Left cardiac atrium (tissue), 4 donors: ENCODE measurements around the gene CPE. TPM values are rescaled to one million over a fixed set of nuclear protein-coding genes. Genes with fewer than 3 reads are reported as not detected.
A peak's percentile ranks its signal among the peaks of the same experiment; 100 is the strongest.

ENCODE experiments used
- ATAC-seq, 2 donors: fragments of 200-7000 bp; cut with Tn5 transposase; one replicate each; pipeline ENCODE4 v1.9.1; 2020; ENCODE audit warnings: mild to moderate bottlenecking in 2 of 2, moderate library complexity in 2 of 2
- DNase-seq: peaks from one replicate; pipeline ENCODE4 v3.0.0-alpha.2; 2020
- intact Hi-C, 2 donors: fragments of 100-400 bp; cut with DNase I; formaldehyde crosslinking; loops; one replicate each; pipeline versions ENCODE4 v1.14.1 to v1.15.1; 2022 to 2023
- microRNA-seq, 2 donors: library from miRNA; unstranded; fragments of <30 nt; microRNA quantifications; one replicate each; pipeline ENCODE4 v1.2.0, GENCODE V29; 2020
- total RNA-seq, 2 donors: library from RNA; stranded (reverse); fragmentation: NEBNext Ultra II Directional; extraction: Animal tissue kit (Norgen Biotek cat#: 25700); gene quantifications; one replicate each; pipeline ENCODE4 v1.2.1, GENCODE V29; 2021
- donor health status: DM: no; HTN: yes; CAD: no.
- donor health status: DM: no; HTN: yes; CAD: no; lungs with severe emphysema.
- donor health status: DM: yes; HTN: yes; CAD: no.
- donor health status: Dilated cardiomyopathy.

The CPE gene
- total RNA-seq, 2 donors from 2014 or later: 84.8 to 92.5 TPM

DNA sequence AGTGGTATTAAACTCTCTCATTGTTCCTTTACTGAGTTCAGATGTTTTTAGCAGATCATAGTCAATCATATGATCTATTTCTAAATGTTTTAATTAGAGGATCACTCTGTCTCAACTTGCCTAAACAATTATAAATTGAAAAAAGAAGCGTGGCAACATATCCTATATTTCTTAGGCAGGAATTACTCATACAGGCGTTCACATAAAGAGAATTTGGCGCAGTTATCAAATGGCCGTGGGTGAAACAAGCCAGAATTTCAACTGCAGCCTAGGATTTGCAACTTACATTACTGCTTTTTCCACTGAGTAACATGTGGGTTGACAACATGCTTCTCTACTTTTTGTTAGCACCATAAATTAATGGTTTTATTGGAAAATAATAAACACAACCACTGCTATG, 141.3 kb downstream of the CPE start:
- intact Hi-C loops: no loop called here
- no peak for DNase-seq
- no peak for ATAC-seq

DNA sequence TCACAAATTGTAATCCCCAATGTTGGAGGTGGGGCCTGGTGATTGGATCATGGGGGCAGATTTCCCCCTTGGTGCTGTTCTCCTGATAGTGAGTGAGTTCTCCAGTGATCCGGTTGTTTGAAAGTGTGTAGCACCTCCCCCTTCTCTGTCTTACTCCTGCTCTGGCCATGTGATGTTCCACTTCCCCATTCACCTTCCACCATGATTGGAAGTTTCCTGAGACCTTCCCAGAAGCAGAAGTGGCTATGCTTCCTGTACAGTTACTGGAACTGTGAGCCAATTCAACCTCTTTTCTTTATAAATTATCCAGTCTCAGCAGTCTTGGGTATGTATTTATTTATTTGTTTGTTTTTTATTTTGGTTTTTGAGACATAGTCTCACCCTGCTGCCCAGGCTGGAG, 143.2 kb downstream of the CPE start:
- intact Hi-C loops: no loop called here
- ATAC-seq: no peak

DNA sequence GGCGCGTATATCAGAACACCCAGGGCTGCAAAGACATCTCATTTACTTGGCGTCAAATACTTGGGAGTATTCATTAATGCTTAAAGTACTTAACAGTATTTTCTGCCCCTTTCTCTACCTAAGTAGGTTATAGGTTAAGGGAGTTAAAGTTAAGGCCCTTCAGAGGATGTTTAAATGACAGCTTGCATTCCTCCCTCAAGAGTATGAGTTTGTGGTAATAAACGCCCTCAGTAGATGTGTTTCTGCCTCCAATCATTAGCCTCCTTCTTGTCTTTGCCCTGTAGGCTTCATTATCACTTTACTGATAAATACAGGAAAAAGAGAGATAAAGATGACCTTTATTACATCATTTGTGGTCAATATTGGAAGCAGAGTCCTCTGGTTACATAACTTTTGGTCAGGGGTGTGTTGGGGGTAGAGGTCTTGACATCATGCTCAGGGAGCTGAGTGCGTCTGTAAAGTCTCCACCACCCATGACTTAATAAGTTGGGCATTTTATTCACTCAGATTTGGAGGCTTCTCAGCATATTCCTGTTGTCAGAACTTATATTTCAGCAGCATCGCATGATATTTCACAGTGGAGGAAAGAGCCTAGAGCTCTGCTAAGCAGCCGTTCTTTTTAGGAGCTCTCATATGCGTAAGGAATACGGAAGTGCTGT, 145.9 kb downstream of the CPE start:
- ATAC-seq: peak; percentile 71 to 94

More for the DNA sequence above, 143.2 kb downstream of the CPE start:
- DNase-seq: no peak

DNA sequence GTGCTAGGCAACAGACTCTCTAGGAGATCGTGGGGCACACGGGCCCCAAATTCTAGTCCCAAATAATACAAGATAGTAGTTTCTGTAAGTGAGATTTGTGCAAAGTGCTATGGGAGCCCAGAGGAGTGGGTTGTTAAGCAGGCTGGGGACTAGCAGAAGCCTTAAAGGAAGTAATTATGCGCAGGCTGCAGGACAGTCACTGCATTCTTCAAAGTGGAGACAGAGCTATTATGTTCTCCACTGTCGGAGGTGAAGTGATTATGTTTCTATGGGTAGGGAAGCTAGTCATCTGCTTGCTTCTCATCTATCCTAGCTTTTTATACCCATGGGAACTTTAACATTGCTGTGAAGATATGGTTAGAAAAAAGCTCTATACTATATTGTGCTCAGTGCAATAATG, 154.2 kb downstream of the CPE start:
- DNase-seq (no peak), ATAC-seq (no peak)
- intact Hi-C loops: loop anchor here in 1 of 2 donors (10.0 kb wide), 2 partner anchors 172 to 332 kb away; no protein-coding TSS in a partner anchor

More for the DNA sequence above, 145.9 kb downstream of the CPE start:
- intact Hi-C loops: no loop called here
- no peak for DNase-seq

DNA sequence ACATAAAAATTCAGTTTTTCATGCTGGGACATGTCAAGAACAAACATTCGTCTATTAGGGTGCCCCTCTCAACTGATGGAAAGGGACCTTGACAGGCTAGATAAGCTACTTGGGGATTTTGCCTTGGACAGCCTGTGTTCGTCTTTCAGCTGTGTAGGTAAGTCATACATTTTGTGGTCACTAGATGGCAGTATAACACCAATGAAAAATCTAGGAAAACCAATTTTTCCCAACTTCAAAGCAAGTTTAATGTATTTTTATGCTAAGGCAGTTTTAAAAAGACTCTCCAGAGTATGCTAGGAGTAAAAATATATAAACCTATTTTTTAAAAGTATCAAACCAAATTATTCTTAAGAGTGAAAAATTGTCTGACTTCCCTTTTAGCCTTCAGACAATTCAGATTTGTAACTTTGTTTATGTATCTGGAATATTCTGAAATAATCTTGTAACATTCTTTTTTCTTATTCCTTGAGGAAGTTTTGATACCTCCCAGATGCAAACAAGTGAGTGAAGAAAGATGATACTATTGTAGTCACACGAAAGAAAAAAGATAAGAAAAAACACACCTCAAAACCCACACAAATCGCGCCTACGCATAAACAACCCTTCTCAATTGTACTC, 158.3 kb downstream of the CPE start:
- DNase-seq (no peak), ATAC-seq (peak; percentile 55 to 72)
- intact Hi-C loops: loop anchor here (1.0 to 10.0 kb wide), 4 partner anchors 168 to 555 kb away; no protein-coding TSS in a partner anchor

DNA sequence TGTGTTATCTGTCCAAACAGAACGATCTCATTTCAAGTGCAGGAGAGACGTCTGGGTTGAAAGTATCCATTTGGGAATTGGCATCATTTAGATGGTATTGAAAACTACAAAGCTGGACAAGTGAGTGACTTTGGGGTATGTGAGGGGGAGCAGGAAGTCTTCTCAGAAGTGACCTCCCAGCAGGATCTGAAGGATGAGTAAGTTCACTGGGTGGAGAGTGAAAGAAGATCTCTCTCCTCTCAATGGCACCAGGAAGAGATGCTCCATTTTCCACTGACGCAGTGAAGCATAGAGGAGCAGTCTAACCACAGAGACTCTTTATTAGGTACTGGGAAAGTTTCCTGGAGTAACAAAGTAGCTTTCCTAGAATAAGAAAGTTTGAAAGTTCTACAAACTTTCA, 161.0 kb downstream of the CPE start:
- intact Hi-C loops: loop anchor here (5.0 to 10.0 kb wide), 3 partner anchors 165 to 552 kb away; no protein-coding TSS in a partner anchor
- no peak for DNase-seq
- no peak for ATAC-seq

DNA sequence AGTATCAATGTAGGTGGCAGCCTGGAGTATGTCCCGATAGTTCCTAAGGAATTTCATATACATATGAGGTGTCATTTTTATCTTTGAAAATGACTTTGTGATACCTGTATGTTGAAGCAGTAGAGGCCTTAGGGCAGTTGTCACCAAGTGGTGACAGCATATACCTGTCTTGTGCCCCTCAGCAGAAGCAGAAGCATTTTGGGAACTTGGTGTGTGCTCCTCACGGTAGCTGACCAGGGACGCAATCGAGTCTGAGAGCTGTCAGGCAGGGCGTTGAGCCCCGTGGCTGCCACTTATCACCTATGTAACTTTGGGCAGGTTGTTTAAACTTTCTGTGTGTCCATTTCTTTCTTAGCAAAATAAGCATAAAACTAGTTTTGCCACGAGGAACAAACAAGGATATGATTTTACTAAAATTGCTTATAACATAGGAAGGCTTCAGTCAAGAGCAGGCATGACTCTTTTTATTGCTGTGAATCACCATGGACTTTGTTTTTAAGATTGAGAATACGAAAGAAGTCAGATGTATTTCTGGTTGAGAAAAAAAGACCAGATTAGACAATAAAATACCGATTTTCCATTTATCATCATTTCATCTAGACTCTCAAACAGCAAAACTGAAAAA, 161.5 kb downstream of the CPE start:
- intact Hi-C loops: no loop called here
- DNase-seq: no peak
- ATAC-seq: no peak

DNA sequence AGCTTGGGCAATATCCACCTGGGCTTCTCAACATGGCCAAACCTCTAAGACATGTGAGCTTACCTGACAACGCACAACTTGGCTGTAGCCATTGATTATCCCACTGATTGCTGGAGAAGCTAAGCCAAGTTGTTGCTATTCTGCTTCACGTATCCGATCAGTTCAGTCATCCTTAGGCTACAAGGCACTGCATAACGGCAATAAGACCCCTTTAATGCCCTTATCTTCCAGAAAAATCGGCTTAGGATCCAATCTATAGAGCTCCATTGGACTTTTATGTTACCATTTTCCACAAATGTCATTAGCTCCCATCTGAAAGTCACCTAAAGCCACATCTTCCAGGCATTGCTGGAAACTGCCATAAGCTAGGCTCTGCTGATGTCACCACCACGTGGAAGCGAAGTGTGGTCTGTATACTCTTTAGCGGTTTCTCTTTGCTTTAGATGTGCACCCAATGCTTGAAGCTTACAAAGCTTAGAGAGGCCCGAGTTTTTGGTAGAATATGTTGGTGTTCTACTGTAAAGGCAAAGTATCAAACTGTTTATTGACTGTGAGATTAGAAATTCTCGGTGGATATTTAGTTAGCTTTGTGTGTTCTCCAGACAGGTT, 163.1 kb downstream of the CPE start:
- no peak for DNase-seq
- intact Hi-C loops: no loop called here
- ATAC-seq: no peak

DNA sequence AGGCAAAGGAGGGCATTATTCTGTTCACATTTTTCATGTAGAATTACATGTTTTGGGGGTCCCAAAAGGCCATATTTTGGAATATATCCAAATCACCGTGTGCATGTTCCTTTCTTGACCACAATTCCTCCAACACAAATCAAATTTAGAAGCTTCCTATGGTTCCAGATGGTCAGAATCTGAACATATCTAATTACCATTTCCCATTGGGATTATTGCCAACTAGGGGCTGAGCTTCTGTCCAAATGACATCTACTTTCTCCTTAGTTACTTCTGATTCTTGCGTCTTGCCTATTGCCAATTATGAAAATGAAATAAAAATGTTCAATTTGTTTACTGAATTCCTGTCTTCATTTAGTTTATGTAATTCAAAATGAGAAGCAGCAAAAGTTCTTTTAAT, 163.7 kb downstream of the CPE start:
- DNase-seq (no peak), ATAC-seq (no peak)
- intact Hi-C loops: no loop called here

Small RNAs within 50 kb of the gene (microRNA-seq; reads per million reads assigned to microRNA genes)
- 0 reads per million in 2 donors for gene MIR578

Other genes with a start within 250 kb of the CPE start
- 10 to 100 TPM; 11.0 to 14.3 TPM for gene KLHL2, start 171.4 kb upstream of the CPE start, total RNA-seq
- 10 to 100 TPM; 16.8 to 22.9 TPM for gene MSMO1, start 51.3 kb upstream of the CPE start, total RNA-seq